GM21526 (cell line): ENCODE results near the gene TSEN34.
"Not testable (repeated sequence)": the region's sequence is repeated elsewhere in the genome, so short reads cannot be mapped to it uniquely, and the experiment has no call there.

ENCODE experiments used
- ATAC-seq: cut with Tn5 transposase; IDR thresholded peaks from one replicate; pipeline ENCODE4 v1.9.1; 2021; ENCODE audit warnings: moderate library complexity; ENCODE audit not compliant: unreplicated experiment, low FRiP score

The TSEN34 gene

GRCh38 chr19:54207193-54207592 is 16.1 kb downstream of the TSEN34 start:
- ATAC-seq: not testable (repeated sequence)

GRCh38 chr19:54207676-54207982 is 16.5 kb downstream of the TSEN34 start:
- ATAC-seq: no peak

DNA sequence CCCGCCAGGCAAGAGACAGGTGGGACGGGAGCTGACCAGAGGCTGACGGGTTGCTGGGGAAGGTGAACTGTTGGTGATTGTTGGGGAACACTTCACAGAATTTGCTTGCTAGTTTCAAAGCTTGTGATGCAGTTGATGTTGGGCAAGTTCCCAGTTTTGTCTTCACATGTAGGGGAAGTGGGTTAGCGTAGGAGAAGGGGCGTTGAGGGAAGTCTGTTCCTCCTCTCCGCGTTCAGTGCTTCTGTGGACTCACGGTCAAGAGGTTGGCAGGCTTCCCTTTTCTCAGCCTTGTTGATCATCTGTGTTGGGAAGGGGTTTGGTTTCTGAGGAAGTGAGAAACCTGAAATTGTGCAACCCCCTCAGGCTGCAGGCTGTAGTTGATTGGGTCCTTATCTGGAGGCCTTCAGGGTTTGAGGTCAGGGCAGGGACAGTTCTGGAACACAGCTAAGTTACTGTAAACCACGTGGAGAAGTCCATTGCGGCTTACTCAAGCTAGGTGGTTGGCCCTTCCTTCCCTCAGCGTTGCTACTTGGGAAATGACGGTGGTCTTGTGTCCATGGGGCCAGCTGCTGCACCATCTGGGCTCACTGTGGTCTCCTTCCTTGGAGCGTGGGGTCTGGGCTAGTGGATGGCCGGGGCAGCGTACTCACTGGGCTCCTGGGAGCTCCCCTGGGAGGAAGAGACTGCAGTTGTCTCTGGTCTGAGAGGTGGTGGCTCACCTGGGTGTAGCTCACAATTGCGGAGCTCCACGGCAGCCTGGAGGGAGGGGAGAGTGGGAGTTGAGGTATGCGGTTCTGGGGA is 17.1 kb downstream of the TSEN34 start:
- no peak for ATAC-seq

DNA sequence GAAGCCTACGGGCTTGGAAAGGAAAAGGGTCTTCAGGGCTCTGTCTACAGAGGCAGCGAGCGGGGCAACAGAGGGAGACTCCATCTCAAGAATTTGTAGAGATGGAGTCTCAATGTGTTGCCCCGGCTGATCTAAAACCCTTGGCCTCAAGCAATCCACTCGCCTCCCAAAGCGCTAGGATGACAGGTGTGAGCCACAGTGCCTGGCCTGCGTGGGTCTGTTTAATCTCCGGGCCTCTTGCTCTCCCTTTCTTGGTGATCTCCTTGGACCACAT is 17.6 kb downstream of the TSEN34 start:
- ATAC-seq: no peak

DNA sequence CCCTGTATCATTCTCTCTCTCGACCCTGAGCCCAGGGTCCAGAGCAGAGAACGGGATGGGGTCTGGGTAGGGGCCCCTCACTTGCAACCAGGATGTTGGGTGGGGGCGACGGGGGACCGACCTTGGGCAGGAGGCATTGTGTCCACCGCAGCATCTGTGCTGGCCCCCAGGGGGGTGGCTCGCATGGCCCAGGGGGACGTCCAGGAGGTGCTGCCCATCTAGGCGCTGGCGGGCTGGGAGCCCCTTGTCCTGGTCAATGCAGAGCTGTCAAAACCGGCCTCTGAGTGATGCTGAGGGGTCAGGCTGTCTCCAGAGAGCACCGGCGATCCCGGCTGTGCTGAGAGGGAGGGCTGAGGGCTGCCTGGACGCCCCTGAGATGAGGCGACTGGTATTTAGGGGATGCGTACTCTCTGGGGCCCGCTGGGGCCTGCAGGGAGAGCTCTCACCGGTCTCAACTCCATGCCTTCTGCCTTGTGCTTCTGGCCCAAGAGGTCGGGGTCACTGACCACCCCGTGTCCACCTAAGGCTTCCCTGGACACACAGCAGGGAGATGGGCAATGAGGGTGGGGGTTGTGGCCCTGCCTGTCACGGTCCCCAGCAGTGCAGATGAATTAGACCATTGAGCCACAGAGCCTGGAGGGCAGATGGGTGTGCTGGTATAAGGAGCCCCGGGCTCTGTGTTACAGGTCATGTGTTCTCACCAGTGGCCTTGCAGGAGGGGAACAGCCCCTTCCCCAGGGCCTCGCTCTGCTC is 18.1 kb downstream of the TSEN34 start:
- ATAC-seq: no peak

GRCh38 chr19:54209811-54210494 is 18.8 kb downstream of the TSEN34 start:
- ATAC-seq: no peak

- ATAC-seq: no peak
Observed at GRCh38 chr19:54211235-54211634, 20.1 kb downstream of the TSEN34 start.

GRCh38 chr19:54214217-54214616 is 23.1 kb downstream of the TSEN34 start:
- not testable (repeated sequence) for ATAC-seq

DNA sequence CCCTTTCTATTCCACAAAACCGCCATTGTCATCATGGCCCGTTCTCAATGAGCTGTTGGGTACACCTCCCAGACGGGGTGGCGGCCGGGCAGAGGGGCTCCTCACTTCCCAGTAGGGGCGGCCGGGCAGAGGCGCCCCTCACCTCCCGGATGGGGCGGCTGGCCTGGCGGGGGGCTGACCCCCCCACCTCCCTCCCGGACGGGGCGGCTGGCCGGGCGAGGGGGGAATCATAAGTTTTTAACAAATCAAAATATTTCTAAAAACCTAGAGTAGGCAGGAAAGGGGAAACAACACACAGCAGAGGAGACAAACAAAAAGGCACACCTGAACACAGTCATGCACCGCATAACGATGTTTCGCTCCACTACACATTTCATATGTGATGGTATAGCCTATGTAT is 23.6 kb downstream of the TSEN34 start:
- ATAC-seq: not testable (repeated sequence)

GRCh38 chr19:54216869-54217268 is 25.8 kb downstream of the TSEN34 start:
- no peak for ATAC-seq

DNA sequence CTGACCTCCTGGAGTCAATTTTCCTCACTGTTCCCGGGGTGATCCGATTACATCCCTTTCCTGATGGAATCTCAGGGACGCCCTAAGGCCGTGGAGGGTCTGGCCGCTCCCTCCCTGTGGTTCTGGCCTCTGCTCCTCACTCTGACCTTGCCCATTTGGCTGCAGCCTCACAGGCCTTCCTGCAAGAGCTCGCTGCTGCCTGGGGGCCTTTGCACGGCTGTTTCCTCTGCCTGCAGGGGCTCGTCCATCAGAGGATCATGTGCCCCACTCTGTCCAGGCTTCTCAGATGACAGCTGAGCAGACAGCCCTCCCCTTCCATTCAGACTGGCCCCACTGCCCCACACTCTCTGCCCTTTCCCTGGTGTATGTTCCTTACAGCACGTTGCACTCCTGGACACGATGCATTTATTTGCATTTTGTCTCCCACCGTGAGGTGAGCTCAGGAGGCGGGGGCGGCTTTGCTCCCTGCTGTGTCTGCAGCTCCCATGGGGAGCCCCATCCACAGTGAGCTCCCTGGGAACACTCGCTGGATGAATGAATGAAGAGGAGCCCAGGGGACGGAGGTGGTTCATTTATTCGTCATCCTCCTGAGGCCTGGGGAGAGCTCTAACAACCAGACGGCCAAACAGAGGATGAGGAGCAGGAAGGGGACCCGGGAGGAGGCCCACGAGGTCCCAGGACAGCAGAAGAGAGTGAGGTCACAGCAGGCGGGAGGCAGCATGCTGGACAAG is 26.6 kb downstream of the TSEN34 start:
- ATAC-seq: not testable (repeated sequence)

DNA sequence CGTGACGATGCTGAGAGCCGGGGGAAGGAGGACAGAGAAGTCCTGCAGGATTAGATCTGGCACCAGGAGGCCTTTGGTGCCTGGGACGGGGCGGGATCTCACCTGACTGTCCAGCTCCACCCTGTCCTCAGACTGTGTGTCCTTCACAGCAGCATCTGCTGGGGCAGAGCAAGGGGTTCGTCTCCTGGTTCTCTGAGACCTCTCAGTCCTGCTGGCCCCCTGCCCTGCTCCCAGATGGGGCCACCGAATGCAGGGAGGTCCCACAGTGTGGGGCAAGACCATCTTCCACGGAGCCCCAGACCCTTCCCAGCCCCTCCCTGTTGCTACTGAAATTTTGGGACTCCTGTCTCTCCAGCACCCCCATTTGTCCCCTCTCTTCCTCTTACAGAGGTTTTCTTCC is 27.2 kb downstream of the TSEN34 start:
- ATAC-seq: no peak

DNA sequence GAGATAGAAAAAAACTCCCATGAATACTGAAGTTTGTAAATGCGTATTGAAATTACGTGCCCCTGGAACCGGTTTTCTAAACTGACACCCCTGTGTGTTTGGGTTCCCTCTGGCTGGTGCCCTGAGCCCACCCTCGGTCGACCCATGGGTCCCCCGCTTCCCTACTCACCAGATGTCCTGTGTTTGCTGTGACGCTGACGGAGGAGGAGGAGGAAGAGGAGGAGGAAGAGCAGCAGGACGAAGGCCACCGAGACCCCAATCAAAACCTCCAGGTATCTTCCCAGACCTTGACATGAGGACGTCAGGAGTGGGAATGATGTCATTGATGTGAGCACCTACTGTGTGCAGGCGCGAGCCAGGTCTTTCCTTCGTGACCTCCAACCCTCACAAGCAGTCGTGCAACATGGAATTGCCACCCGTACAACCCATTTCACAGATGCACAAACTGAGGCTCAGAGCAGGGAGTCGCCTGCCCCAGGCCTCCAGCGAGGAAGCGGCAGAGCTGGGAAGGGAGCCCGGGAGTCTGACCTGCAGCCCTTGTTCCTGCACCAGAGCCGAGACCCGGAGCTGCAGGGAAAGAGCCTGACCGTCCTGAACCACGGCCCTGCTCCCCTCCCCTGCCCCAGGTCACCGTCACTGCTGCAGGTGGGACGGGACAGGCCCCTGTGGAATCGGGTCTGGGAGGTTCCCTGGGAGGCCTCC is 28.0 kb downstream of the TSEN34 start:
- no peak for ATAC-seq

DNA sequence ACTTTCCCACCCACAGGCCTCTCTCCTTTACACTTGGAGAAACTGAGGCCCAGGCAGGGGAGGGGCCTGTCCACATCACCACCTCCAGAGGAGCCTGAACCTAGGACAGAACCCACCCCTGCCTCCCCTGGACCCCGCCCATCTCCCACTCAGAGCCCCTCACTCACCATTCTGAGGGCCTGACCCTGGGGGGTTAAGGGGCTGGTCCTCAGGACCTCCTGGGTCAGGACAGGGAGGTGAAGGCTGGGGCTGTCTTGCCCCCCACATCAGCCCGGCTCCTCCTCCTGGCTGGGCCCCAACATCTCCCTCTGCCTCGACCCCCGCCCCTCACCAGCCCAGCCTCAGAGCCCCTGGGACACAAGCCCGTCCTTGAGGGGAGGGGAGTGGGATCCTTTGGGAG is 28.6 kb downstream of the TSEN34 start:
- ATAC-seq: not testable (repeated sequence)

DNA sequence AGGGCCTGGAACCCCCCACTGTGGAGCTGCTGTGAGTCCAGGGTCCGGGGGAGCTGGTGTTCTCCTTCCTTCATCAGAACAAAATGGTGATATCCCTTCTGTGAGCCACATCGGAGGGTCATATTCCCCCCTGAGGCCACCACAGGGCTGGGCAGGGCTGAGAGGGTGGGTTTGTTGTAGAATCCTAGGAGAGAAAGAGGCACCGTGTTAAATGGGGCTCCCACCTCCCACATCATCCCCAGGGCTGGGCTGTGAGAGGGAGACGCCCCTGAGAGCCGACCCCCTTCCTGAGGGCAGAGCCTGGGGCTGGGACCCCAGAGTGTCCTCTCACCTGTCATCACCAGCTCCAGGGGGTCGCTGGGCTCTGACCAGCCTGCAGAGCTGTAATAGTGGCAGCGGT is 30.8 kb downstream of the TSEN34 start:
- not testable (repeated sequence) for ATAC-seq

- not testable (repeated sequence) for ATAC-seq
Observed at GRCh38 chr19:54222474-54223276, 31.6 kb downstream of the TSEN34 start, which contains the start of gene LILRB3. Gene LILRB3, minus strand, starts transcription at chr19:54223007. Its CDS starts 31 bp downstream, at chr19:54222976.

GRCh38 chr19:54223277-54223936 is 32.3 kb downstream of the TSEN34 start:
- ATAC-seq: not testable (repeated sequence)

GRCh38 chr19:54223937-54224281 is 32.8 kb downstream of the TSEN34 start:
- not testable (repeated sequence) for ATAC-seq

DNA sequence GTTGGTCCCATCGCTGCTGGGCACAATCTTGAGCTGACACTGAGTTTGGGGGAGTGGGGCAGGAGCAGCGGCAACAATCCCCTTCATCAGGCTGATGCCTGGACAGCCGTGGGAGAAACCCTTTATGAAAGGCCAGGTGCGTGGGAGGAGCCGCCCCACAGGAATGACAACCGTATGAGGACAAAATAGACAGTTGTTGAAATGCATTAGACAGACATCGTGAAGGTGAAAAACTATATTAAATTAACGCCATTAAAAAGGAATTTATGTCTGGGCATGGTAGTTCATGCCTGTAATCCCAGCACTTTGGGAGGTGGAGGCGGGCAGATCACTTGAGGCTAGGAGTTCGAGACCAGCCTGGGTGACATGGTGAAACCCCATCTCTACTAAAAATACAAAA is 33.5 kb downstream of the TSEN34 start:
- ATAC-seq: not testable (repeated sequence)
